ENCODE measurements around the gene GRID1. TPM values are rescaled to one million over a fixed set of nuclear protein-coding genes. Genes with fewer than 3 reads are reported as not detected.
A peak's percentile ranks its signal among the peaks of the same experiment; 100 is the strongest.

Gene GRID1
- total RNA-seq, 4 donors from 2014 or later: 0.35 to 10.7 (median 1.3) TPM

GRCh38 chr10:86411281-86411841, 44.8 kb upstream of the GRID1 start:
- no peaks in the 10 kb centered on the region for H3K36me3 ChIP-seq
- TF ChIP-seq CTCF (IDR thresholded peaks at IDR 0.05) (no peak), POLR2A (IDR thresholded peaks at IDR 0.05) (no peak)

GRCh38 chr10:86410542-86411124, 44.0 kb upstream of the GRID1 start:
- H3K4me3 ChIP-seq: no peak overlapping the region
- H3K27me3 ChIP-seq: no peaks in the 10 kb centered on the region
- H3K36me3 ChIP-seq: no peaks in the 10 kb centered on the region
- H3K27ac ChIP-seq: peak overlapping the region; percentile 33 to 69 (median 53)
- no peak for DNase-seq
- TF ChIP-seq CTCF (IDR thresholded peaks at IDR 0.05) (no peak), POLR2A (IDR thresholded peaks at IDR 0.05) (no peak)
- H3K4me1 ChIP-seq: peaks cover 0 to 28% (median 14%) of the 10 kb centered on the region in 4 donors
- H3K9me3 ChIP-seq: no peaks in the 10 kb centered on the region

More at GRCh38 chr10:86411281-86411841, 44.8 kb upstream of the GRID1 start:
- Histone ChIP-seq H3K27me3 (no peaks in the 10 kb centered on the region), H3K27ac (peak overlapping the region; percentile 38 to 70 (median 68)), H3K4me3 (no peak overlapping the region), H3K9me3 (no peaks in the 10 kb centered on the region), H3K4me1 (peaks cover 0 to 28% (median 14%) of the 10 kb centered on the region in 4 donors)
- DNase-seq: peak in 2 of 3 donors; percentile 51 to 64

- no peak overlapping the region for H3K4me3 ChIP-seq
- no peak for DNase-seq
- H3K4me1 ChIP-seq: peaks cover 0 to 28% (median 12%) of the 10 kb centered on the region in 4 donors
- no peaks in the 10 kb centered on the region for H3K27me3 ChIP-seq
- no peaks in the 10 kb centered on the region for H3K9me3 ChIP-seq
- H3K27ac ChIP-seq: no peak overlapping the region
- TF ChIP-seq CTCF (IDR thresholded peaks at IDR 0.05): no peak
- TF ChIP-seq POLR2A (IDR thresholded peaks at IDR 0.05): no peak
- H3K36me3 ChIP-seq: no peaks in the 10 kb centered on the region
Observed at GRCh38 chr10:86409183-86409582, 42.6 kb upstream of the GRID1 start.

- H3K27me3 ChIP-seq: no peaks in the 10 kb centered on the region
- no peak for TF ChIP-seq POLR2A (IDR thresholded peaks at IDR 0.05)
- no peak for TF ChIP-seq CTCF (IDR thresholded peaks at IDR 0.05)
- DNase-seq: no peak
- no peak overlapping the region for H3K4me3 ChIP-seq
- H3K27ac ChIP-seq: no peak overlapping the region
- H3K9me3 ChIP-seq: no peaks in the 10 kb centered on the region
- H3K4me1 ChIP-seq: peaks cover 0 to 27% (median 5%) of the 10 kb centered on the region in 4 donors
- no peaks in the 10 kb centered on the region for H3K36me3 ChIP-seq
Observed at GRCh38 chr10:86403183-86403797, 36.7 kb upstream of the GRID1 start.

- H3K4me3 ChIP-seq: no peak overlapping the region
- H3K27ac ChIP-seq: no peak overlapping the region
Observed at GRCh38 chr10:86402283-86402941, 35.8 kb upstream of the GRID1 start.

More at GRCh38 chr10:86402283-86402941, 35.8 kb upstream of the GRID1 start:
- no peaks in the 10 kb centered on the region for H3K36me3 ChIP-seq
- H3K9me3 ChIP-seq: no peaks in the 10 kb centered on the region
- TF ChIP-seq CTCF (IDR thresholded peaks at IDR 0.05) (no peak), POLR2A (IDR thresholded peaks at IDR 0.05) (no peak)
- DNase-seq: no peak
- peaks cover 0 to 27% (median 5%) of the 10 kb centered on the region in 4 donors for H3K4me1 ChIP-seq
- H3K27me3 ChIP-seq: no peaks in the 10 kb centered on the region

All from Peyer's patch (tissue), 4 donors.